ENCODE results near the gene GIPC1.

GRCh38 chr19:14517446-14517839, 21.5 kb upstream of the GIPC1 start:
- no peak for TF ChIP-seq CTCF (IDR thresholded peaks at IDR 0.05)
- no peak for TF ChIP-seq EP300 (IDR thresholded peaks at IDR 0.05)

Data from tibial nerve (tissue), 4 donors.